C1 segment of cervical spinal cord (tissue), 14 donors: ENCODE results near the gene CWC25.
"Not testable (repeated sequence)": the region's sequence is repeated elsewhere in the genome, so short reads cannot be mapped to it uniquely, and the experiment has no call there.

Source experiments
- DNase-seq, 14 donors: peaks; one replicate each; lab custom pipeline; 2025; lab: John Stamatoyannopoulos, UW

CWC25 gene

GRCh38 chr17:38789185-38789584, 35.9 kb downstream of the CWC25 start:
- DNase-seq = no peak

DNA sequence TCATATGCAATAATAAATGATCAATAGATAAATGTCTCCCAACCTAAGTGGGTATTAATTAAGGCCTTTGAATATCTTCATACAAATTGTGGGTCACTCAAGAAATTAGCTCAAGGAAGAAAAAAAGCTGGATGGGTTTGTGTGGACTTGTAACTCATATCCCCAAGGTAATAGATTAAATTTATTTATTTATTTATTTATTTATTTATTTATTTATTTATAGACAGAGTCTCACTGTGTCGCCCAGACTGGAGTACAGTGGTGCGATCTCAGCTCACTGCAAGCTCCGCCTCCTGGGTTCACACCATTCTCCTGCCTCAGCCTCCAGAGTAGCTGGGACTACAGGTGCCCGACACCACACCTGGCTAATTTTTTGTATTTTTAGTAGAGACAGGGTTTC, 37.1 kb downstream of the CWC25 start:
- not testable (repeated sequence) for DNase-seq

DNA sequence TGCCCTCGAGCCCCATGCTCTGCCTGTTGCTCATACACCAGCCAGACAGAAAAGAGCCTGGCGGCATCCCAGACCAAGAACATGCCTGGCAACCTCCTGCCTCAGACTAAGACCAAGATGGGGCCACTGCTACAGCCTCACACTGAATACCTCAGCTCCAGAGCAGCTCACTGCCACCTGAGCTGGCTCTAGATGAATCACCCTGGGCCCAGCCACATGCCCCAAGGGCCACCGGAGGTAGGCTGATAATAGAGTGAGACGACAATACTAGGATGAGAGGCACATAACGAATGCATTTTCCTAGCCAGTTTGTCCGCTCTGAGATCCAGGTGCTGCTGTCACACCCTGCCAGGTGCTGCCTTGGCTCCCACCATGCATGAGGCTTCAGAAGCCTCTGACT, 38.7 kb downstream of the CWC25 start:
- no peak for DNase-seq

DNA sequence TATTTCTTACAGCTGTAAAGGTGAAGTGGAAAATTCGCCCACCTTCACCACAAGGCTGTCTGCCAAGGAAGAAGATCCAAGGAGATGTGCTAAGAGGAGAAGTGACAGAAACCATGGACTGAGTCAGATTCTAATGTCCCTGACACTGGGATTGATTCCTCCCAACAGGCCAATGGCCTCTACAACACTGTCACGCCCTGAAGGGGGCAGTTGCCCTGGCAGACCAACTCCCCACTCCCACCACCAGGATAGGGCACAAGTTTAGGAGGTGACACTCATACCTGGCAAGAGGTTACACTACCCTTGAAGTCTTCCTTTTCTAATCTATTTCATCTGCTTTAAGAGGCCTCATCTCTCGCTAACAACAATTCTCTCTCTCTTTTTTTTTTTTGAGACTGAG, 41.9 kb downstream of the CWC25 start:
- no peak for DNase-seq

GRCh38 chr17:38779965-38780752, 45.0 kb downstream of the CWC25 start:
- DNase-seq = no peak

DNA sequence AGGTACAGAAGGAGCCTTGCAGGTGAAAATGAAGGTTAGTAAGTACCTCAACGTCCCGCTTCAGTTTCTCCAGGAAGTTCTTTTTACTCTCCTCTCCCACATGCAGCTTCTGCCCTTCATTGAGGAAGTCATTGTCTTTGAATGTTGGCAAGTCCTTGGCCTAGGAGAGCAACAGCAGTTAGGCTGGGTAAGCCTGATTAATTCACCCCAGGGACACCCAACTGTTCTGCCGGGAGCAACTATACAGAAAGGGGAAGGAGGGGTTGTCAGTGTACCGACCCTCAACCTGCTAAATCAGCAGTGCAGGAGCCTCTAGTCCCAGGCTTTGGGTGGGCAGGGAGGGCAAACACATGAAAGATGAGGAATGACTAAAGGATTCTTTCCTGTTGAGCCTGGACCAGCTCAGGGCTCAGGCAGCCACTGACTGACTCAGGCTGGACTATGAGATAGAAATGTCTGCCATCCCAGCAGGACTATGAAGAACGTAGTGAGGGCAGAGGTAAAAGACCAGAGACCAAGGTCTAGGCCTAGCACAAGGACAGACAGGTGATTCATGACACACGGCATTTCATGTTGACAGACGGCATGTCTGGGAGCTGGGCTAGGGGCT, 47.4 kb downstream of the CWC25 start:
- no peak for DNase-seq

- DNase-seq = no peak
Measured at GRCh38 chr17:38773258-38773657, 51.9 kb downstream of the CWC25 start.

DNA sequence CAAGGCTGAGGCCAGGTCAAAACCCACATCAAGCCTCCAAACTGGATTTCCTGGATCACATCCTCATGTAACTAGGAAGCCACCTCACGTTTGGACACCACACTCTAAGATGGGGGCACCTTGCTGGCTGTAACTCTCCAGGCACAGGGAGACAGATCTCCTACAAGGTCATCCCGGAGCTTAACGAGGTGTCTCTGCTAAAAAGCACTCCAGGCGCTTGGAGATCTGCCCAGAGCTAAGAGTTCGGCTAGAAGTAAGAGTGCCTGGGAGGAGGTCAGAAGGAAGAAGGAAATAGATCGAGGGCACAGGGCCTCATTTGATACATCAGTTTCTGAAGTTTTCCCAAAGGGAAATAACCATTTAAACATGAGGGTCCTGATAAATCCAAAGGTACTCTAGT, 56.7 kb downstream of the CWC25 start:
- DNase-seq = no peak

GRCh38 chr17:38766341-38766740, 58.8 kb downstream of the CWC25 start:
- no peak for DNase-seq

GRCh38 chr17:38762231-38762630, 62.9 kb downstream of the CWC25 start:
- DNase-seq = no peak

- no peak for DNase-seq
Measured at GRCh38 chr17:38761612-38762011, 63.5 kb downstream of the CWC25 start.

DNA sequence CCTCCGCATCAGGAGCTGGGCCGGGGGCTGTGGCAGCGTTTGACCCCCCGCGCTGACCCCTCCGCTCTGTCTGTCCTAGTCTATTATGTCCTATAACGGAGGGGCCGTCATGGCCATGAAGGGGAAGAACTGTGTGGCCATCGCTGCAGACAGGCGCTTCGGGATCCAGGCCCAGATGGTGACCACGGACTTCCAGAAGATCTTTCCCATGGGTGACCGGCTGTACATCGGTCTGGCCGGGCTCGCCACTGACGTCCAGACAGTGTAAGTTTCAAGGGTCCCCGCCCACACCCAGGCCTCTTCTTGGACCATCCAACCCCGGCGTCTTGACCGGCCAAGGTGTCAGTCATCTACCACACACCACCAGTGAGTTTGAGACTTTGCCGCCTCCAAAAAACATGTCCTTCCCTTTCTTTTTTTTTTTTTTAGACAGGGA, 72.0 kb downstream of the CWC25 start:
- peak in 1 of 14 donors; percentile 44 for DNase-seq

- peak; percentile 81 to 99 (median 96) for DNase-seq
Measured at GRCh38 chr17:38752308-38753070, 72.6 kb downstream of the CWC25 start, which contains the start of gene PSMB3. TSS of gene PSMB3 (plus strand) at chr17:38752741. CDS start at chr17:38752827, 86 bp downstream.

DNA sequence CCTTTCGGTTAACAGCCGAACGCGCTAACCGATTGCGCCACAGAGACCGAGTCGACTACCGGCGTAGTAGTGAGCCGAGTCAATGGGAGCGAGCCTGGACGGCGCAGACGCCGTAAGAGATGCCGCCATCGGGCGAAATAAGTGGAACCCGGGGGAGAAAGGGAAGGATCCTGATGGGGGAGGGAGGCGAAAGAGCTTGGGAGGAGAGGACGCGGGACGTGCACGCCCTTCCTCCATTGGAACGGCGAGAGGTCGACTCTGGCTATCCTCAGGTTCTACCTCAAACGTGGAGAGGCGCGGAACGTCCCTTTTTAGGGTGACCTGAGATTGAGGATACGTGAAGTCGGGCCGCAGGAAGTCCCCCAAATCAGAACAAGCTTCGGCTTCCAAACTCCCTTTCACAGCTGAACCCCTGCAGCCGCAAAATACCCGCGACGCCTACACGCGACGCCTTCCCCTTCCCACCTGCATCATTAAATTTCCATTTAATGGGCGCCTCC, 73.3 kb downstream of the CWC25 start:
- peak in 11 of 14 donors; percentile 40 to 81 (median 60) for DNase-seq

- DNase-seq = no peak
Measured at GRCh38 chr17:38751144-38751807, 73.8 kb downstream of the CWC25 start.
